Measurements from ENCODE around the gene MYO10. TPM values are rescaled to one million over a fixed set of nuclear protein-coding genes. Genes with fewer than 3 reads are reported as not detected.

MYO10 gene
- total RNA-seq, 4 donors from 2014 or later, result 3.4 to 28.7 (median 13.4) TPM

- ATAC-seq, result no peak
- no peak overlapping the region for H3K4me3 ChIP-seq
- no peak overlapping the region for H3K27ac ChIP-seq
- no peaks in the 10 kb centered on the region for H3K4me1 ChIP-seq
- in situ Hi-C loops (cut with MboI; ENCODE audit: low sequenced_read_pairs in 4 of 4) (no loop called here), intact Hi-C loops (cut with DNase I; ENCODE audit: low total_unique reads) (no loop called here)
- DNase-seq, result no peak
- TF ChIP-seq CTCF (IDR thresholded peaks at IDR 0.05 in 4 of 5, conservative IDR thresholded peaks at IDR 0.05 in 1 of 5) (no peak), POLR2A (IDR thresholded peaks at IDR 0.05) (no peak)
- H3K36me3 ChIP-seq, result no peaks in the 10 kb centered on the region
- no peaks in the 10 kb centered on the region for H3K9me3 ChIP-seq
- H3K27me3 ChIP-seq, result no peaks in the 10 kb centered on the region
Observed at GRCh38 chr5:16957304-16958196, 21.5 kb upstream of the MYO10 start.

- DNase-seq (no peak), ATAC-seq (no peak)
- in situ Hi-C loops (cut with MboI; ENCODE audit: low sequenced_read_pairs in 4 of 4) (no loop called here), intact Hi-C loops (cut with DNase I; ENCODE audit: low total_unique reads) (no loop called here)
- Histone ChIP-seq H3K27ac (no peak overlapping the region), H3K27me3 (no peaks in the 10 kb centered on the region), H3K9me3 (no peaks in the 10 kb centered on the region), H3K4me1 (no peaks in the 10 kb centered on the region), H3K36me3 (no peaks in the 10 kb centered on the region), H3K4me3 (no peak overlapping the region)
- TF ChIP-seq CTCF (IDR thresholded peaks at IDR 0.05 in 4 of 5, conservative IDR thresholded peaks at IDR 0.05 in 1 of 5) (no peak), POLR2A (IDR thresholded peaks at IDR 0.05) (no peak)
Observed at GRCh38 chr5:16953729-16954128, 17.6 kb upstream of the MYO10 start.

- Histone ChIP-seq H3K4me1 (no peaks in the 10 kb centered on the region), H3K27ac (no peak overlapping the region), H3K4me3 (no peak overlapping the region), H3K9me3 (no peaks in the 10 kb centered on the region), H3K27me3 (no peaks in the 10 kb centered on the region), H3K36me3 (no peaks in the 10 kb centered on the region)
- in situ Hi-C loops (cut with MboI; ENCODE audit: low sequenced_read_pairs in 4 of 4), result no loop called here
- TF ChIP-seq CTCF (IDR thresholded peaks at IDR 0.05 in 4 of 5, conservative IDR thresholded peaks at IDR 0.05 in 1 of 5) (no peak), POLR2A (IDR thresholded peaks at IDR 0.05) (no peak)
- intact Hi-C loops (cut with DNase I; ENCODE audit: low total_unique reads), result no loop called here
- ATAC-seq, result no peak
- DNase-seq, result no peak
Observed at GRCh38 chr5:16952968-16953671, 17.0 kb upstream of the MYO10 start.

GRCh38 chr5:16946725-16947124 is 10.6 kb upstream of the MYO10 start:
- Histone ChIP-seq H3K9me3 (no peaks in the 10 kb centered on the region), H3K27ac (no peak overlapping the region), H3K36me3 (no peaks in the 10 kb centered on the region), H3K4me1 (no peaks in the 10 kb centered on the region), H3K27me3 (no peaks in the 10 kb centered on the region), H3K4me3 (no peak overlapping the region)
- in situ Hi-C loops (cut with MboI; ENCODE audit: low sequenced_read_pairs in 4 of 4) (loop anchor here in 1 of 4 donors (25.0 kb wide), 1 partner anchor 241 kb away; no protein-coding TSS in a partner anchor), intact Hi-C loops (cut with DNase I; ENCODE audit: low total_unique reads) (no loop called here)
- no peak for TF ChIP-seq POLR2A (IDR thresholded peaks at IDR 0.05)
- no peak for TF ChIP-seq CTCF (IDR thresholded peaks at IDR 0.05 in 4 of 5, conservative IDR thresholded peaks at IDR 0.05 in 1 of 5)
- ATAC-seq (no peak), DNase-seq (no peak)
